Uterus (tissue), 2 donors: ENCODE measurements around the gene FGFRL1.

Experiments used
- POLR2A ChIP-seq, 2 donors: fragments of 450-650 bp; IDR thresholded peaks; one replicate each; pipeline ENCODE4 v1.6.1; 2016; ENCODE audit warnings: antibody characterized with exemption in 2 of 2, mild to moderate bottlenecking in 1 of 2, moderate library complexity in 1 of 2
- TF ChIP-seq, protein P1 (sequence below), 4 experiments: fragments of 200-600 bp in 2 of 4; fragments of 450-650 bp in 2 of 4; sonication (generic) in 2 of 4; IDR thresholded peaks; one replicate each; pipeline ENCODE4 v1.5.1; 2016 to 2019; ENCODE audit warnings: antibody characterized with exemption in 4 of 4, mild to moderate bottlenecking in 2 of 4, moderate library complexity in 1 of 4

DNA sequence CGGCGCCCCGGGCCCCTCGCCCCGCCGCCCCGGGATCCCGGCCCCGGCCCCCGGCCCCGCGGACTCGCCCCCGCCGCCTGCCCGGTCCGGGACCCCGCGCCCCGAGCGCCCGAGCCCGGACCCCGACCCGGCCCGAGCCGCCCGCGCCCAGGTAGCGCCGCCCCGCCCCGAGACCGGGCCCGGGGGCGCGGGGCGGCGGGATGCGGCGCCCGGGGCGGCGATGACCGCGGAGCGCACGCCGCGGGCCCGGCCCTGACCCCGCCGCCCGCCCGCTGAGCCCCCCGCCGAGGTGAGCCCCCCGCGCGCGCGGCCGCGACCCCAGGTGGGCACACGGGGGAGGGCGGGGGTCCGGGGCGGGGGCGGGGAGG, 224 bp downstream of the FGFRL1 start:
- TF ChIP-seq, protein P1, sequence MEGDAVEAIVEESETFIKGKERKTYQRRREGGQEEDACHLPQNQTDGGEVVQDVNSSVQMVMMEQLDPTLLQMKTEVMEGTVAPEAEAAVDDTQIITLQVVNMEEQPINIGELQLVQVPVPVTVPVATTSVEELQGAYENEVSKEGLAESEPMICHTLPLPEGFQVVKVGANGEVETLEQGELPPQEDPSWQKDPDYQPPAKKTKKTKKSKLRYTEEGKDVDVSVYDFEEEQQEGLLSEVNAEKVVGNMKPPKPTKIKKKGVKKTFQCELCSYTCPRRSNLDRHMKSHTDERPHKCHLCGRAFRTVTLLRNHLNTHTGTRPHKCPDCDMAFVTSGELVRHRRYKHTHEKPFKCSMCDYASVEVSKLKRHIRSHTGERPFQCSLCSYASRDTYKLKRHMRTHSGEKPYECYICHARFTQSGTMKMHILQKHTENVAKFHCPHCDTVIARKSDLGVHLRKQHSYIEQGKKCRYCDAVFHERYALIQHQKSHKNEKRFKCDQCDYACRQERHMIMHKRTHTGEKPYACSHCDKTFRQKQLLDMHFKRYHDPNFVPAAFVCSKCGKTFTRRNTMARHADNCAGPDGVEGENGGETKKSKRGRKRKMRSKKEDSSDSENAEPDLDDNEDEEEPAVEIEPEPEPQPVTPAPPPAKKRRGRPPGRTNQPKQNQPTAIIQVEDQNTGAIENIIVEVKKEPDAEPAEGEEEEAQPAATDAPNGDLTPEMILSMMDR (IDR thresholded peaks at IDR 0.05), result no peak
- TF ChIP-seq POLR2A (IDR thresholded peaks at IDR 0.05), result no peak
